T-cell (primary cell): ENCODE data around the gene CLECL1. TPM values are rescaled to one million over a fixed set of nuclear protein-coding genes. Genes with fewer than 3 reads are reported as not detected.

Source experiments
- ATAC-seq, 4 experiments: fragments of 200-7000 bp in 3 of 4; fragments of 150-1000 bp in 1 of 4; cut with Tn5 transposase; replicated peaks in 1 of 4; 1 replicate in 3 of 4; 2 replicates in 1 of 4; pipeline ENCODE4 v1.10.0; 2021; ENCODE audit warnings: moderate library complexity in 3 of 4, mild to moderate bottlenecking in 2 of 4, moderate number of reproducible peaks in 1 of 4
- CTCF ChIA-PET, 2 donors: fragments of 300-600 bp; sonication (Branson Sonifier 250); formaldehyde crosslinking; loops; one replicate each; lab custom pipeline; 2022; ENCODE audit warnings: antibody characterized with exemption in 2 of 2; lab: Charles Lee
- POLR2A ChIA-PET, 2 donors: fragments of 300-600 bp; sonication (Branson Sonifier 250); formaldehyde crosslinking; loops; one replicate each; lab custom pipeline; 2022; ENCODE audit warnings: antibody characterized with exemption in 2 of 2; lab: Charles Lee
- DNase-seq, 35 experiments: peaks; one replicate each; pipeline versions ENCODE4 v3.0.0 to v3.0.0-alpha.2; 2013 to 2023
- H3K27ac ChIP-seq: one replicate; pipeline ENCODE4 v1.5.1; 2013; ENCODE audit warnings: low read length
- H3K27me3 ChIP-seq, 2 experiments: replicated peaks in 1 of 2; 1 replicate in 1 of 2; 2 replicates in 1 of 2; pipeline versions ENCODE4 v1.6.1 to v1.7.0; 2013; ENCODE audit warnings: low read length in 1 of 2, mixed read lengths in 1 of 2; ENCODE audit not compliant: control insufficient read depth in 2 of 2, insufficient read depth in 2 of 2; ENCODE audit errors: extremely low read depth in 1 of 2
- H3K36me3 ChIP-seq, 2 donors: 1 replicate in 1 of 2; 2 replicates in 1 of 2; pipeline versions ENCODE4 v1.6.1 to v1.7.0; 2013; ENCODE audit warnings: low read length in 1 of 2; ENCODE audit not compliant: control insufficient read depth in 2 of 2, insufficient read depth in 1 of 2; ENCODE audit errors: extremely low read depth in 1 of 2
- H3K4me1 ChIP-seq, 2 experiments: 1 replicate in 1 of 2; 2 replicates in 1 of 2; pipeline versions ENCODE4 v1.6.1 to v1.7.0; 2013; ENCODE audit warnings: low read length in 2 of 2, mixed read lengths in 1 of 2; ENCODE audit not compliant: insufficient read depth in 2 of 2, control insufficient read depth in 1 of 2; ENCODE audit errors: extremely low read depth in 1 of 2
- H3K4me3 ChIP-seq, 2 donors: 1 replicate in 1 of 2; 2 replicates in 1 of 2; pipeline versions ENCODE4 v1.5.1 to v1.7.0; 2013; ENCODE audit warnings: mild to moderate bottlenecking in 2 of 2, low read length in 1 of 2, moderate library complexity in 1 of 2; ENCODE audit not compliant: control insufficient read depth in 1 of 2; ENCODE audit errors: extremely low read depth in 1 of 2
- H3K9me3 ChIP-seq: 2 replicates; pipeline ENCODE4 v1.7.0; 2013
- H3K27ac Mint-ChIP-seq, 2 donors: one replicate each; pipeline ENCODE4 v1.8.0; 2020 to 2021; ENCODE audit warnings: mild to moderate bottlenecking in 2 of 2, mixed read lengths in 2 of 2
- H3K27me3 Mint-ChIP-seq, 2 donors: one replicate each; pipeline ENCODE4 v1.8.0; 2021 to 2022; ENCODE audit warnings: mixed read lengths in 2 of 2
- H3K36me3 Mint-ChIP-seq: one replicate; pipeline ENCODE4 v1.8.0; 2021; ENCODE audit warnings: mixed read lengths
- H3K4me1 Mint-ChIP-seq, 3 donors: one replicate each; pipeline ENCODE4 v1.8.0; 2020 to 2022; ENCODE audit warnings: mixed read lengths in 3 of 3, mild to moderate bottlenecking in 1 of 3
- H3K4me3 Mint-ChIP-seq, 3 donors: one replicate each; pipeline ENCODE4 v1.8.0; 2020 to 2022; ENCODE audit warnings: mild to moderate bottlenecking in 3 of 3, mixed read lengths in 3 of 3, moderate library complexity in 3 of 3
- H3K9me3 Mint-ChIP-seq, 3 donors: one replicate each; pipeline ENCODE4 v1.8.0; 2020 to 2022; ENCODE audit warnings: mixed read lengths in 3 of 3
- WGBS: methylation state at CpG from one replicate; pipeline ENCODE4 v1.1.5; 2013; ENCODE audit warnings: missing lambda C conversion rate; ENCODE audit not compliant: insufficient coverage; 5-methylcytosine and 5-hydroxymethylcytosine counted together
- total RNA-seq, 35 experiments: library from RNA in 6 of 35; stranded (reverse) in 6 of 35; fragments of 120-200 nt in 1 of 35; gene quantifications; one replicate each; pipeline versions ENCODE4 v1.2.1 to v1.2.4 and lab custom pipeline; 2013 to 2026

CLECL1 gene
- total RNA-seq, 5 donors from 2014 or later (not counting 1 experiment from before 2014, with no cell fraction given): 1.1 to 4.4 (median 2.9) TPM

DNA sequence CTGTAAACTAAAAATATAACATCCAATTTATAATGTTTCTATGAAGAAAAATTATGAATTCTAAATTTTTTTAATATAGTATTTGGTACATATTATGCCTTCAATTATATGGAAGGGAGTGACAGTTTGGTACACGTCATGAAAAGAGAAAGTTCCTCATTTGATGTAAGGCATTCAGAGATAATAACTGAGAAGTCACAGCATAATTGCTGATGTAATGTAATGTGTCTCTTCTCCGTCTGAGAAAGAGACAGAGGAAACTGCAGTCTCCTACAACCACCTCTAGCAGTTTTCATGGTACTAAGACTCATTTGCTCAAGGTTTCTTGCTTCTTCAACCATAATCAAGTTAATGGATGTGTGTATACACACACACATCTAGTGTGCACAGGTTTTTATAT, 30.1 kb upstream of the CLECL1 start:
- Histone ChIP-seq H3K4me1 (peaks cover 24 to 40% of the 10 kb centered on the region in 2 experiments), H3K36me3 (no peaks in the 10 kb centered on the region), H3K27ac (peak overlapping the region; percentile 15), H3K9me3 (no peaks in the 10 kb centered on the region), H3K4me3 (no peak overlapping the region), H3K27me3 (no peaks in the 10 kb centered on the region)
- peak in 1 of 35 experiments; percentile 57 for DNase-seq
- H3K4me1 Mint-ChIP-seq: peaks cover 46 to 58% (median 52%) of the 10 kb centered on the region in 3 donors
- H3K36me3 Mint-ChIP-seq: peaks cover 8% of the 10 kb centered on the region
- ChIA-PET CTCF (interaction anchor here (0.6 to 6.5 kb wide), 4 partner anchors 11 to 372 kb away, joined by 3 to 101 read pairs (median 30); no protein-coding TSS in a partner anchor), POLR2A (interaction anchor here in 1 of 2 donors (0.9 to 4.1 kb wide), 2 partner anchors 12 to 37 kb away, joined by 3 to 112 read pairs; no protein-coding TSS in a partner anchor)
- ATAC-seq: no peak
- peaks cover 0 to 3% (median 0%) of the 10 kb centered on the region in 3 donors for H3K9me3 Mint-ChIP-seq
- no CpG with 5 or more reads among the region's 2 CpGs for WGBS
- H3K27me3 Mint-ChIP-seq: no peaks in the 10 kb centered on the region
- H3K27ac Mint-ChIP-seq: no peak overlapping the region
- H3K4me3 Mint-ChIP-seq: no peak overlapping the region

DNA sequence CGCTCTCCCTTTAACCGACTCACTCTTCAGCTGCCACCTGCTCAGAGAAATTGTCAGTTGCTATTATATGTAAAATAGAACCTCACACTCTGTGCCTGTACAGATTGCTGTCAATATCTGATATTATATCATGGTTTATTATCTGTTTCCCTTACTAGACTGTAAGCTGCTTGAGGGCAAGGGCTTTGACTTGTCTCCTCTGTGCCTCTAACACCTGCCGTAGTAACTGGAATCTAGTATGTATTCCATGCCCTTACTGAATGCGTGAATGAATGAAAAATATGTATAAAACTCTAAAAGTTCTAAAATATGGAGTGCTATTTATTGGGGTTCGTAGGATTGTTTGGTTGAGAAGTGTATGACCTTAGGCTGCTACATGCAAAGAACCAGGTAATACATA, 29.5 kb upstream of the CLECL1 start:
- Histone ChIP-seq H3K9me3 (no peaks in the 10 kb centered on the region), H3K27ac (peak overlapping the region; percentile 98), H3K27me3 (no peaks in the 10 kb centered on the region), H3K4me1 (peaks cover 24 to 42% of the 10 kb centered on the region in 2 experiments), H3K4me3 (no peak overlapping the region), H3K36me3 (no peaks in the 10 kb centered on the region)
- H3K36me3 Mint-ChIP-seq: peaks cover 13% of the 10 kb centered on the region
- no peaks in the 10 kb centered on the region for H3K27me3 Mint-ChIP-seq
- POLR2A ChIA-PET: interaction anchor here (0.6 to 4.1 kb wide), 8 partner anchors 11 to 114 kb away, joined by 3 to 112 read pairs (median 4); partner anchors contain the start of gene CLEC2D (in 1 of the 2)
- H3K9me3 Mint-ChIP-seq: peaks cover 0 to 3% (median 0%) of the 10 kb centered on the region in 3 donors
- H3K4me1 Mint-ChIP-seq: peaks cover 46 to 60% (median 54%) of the 10 kb centered on the region in 3 donors
- no peak for ATAC-seq
- H3K4me3 Mint-ChIP-seq: peak overlapping the region; percentile 21 to 93 (median 35)
- CTCF ChIA-PET: interaction anchor here (0.6 to 6.5 kb wide), 6 partner anchors 10 to 372 kb away, joined by 3 to 101 read pairs (median 22); no protein-coding TSS in a partner anchor
- no peak for DNase-seq
- WGBS: 94% methylated on average over 3 of the region's 5 CpGs
- H3K27ac Mint-ChIP-seq: peak overlapping the region; percentile 97 to 99

DNA sequence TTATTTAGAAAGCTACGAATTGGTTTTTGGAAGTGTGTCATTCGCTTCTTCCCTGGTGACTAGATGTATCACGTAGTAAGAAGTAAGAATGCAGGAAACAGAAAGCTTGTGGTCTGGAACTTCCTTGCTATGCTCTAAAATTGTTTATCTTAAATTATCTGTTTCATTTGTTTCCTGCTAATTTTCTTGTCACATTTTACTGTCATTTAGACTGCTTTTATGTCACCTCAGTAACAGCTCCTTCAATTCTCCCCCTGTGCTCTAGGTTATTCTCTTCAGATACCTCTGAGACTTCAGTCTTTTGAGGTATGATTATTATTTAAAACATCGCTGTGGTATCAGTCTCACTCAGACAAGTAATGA, 28.5 kb upstream of the CLECL1 start:
- Mint-ChIP-seq H3K4me1 (peaks cover 50 to 64% (median 57%) of the 10 kb centered on the region in 3 donors), H3K9me3 (peaks cover 0 to 3% (median 0%) of the 10 kb centered on the region in 3 donors), H3K36me3 (peaks cover 16% of the 10 kb centered on the region), H3K4me3 (peak overlapping the region; percentile 87 to 97 (median 93)), H3K27ac (peak overlapping the region; percentile 97 to 99), H3K27me3 (no peaks in the 10 kb centered on the region)
- peak overlapping the region; percentile 98 for H3K27ac ChIP-seq
- no peaks in the 10 kb centered on the region for H3K36me3 ChIP-seq
- WGBS: no CpG with 5 or more reads among the region's 4 CpGs
- H3K9me3 ChIP-seq: no peaks in the 10 kb centered on the region
- ATAC-seq: peak; percentile 41 to 47 (median 44)
- H3K27me3 ChIP-seq: no peaks in the 10 kb centered on the region
- DNase-seq: peak in 7 of 35 experiments; percentile 29 to 83 (median 45)
- ChIA-PET POLR2A (interaction anchor here (0.6 to 4.1 kb wide), 30 partner anchors 8 to 1825 kb away, joined by 3 to 112 read pairs (median 7); partner anchors contain the start of genes CLEC2D (in 2 of the 2), CLEC2B (in 1 of the 2), GABARAPL1 (in 1 of the 2) and SLC2A3 (in 1 of the 2)), CTCF (interaction anchor here (0.8 to 8.4 kb wide), 13 partner anchors 9 to 113 kb away, joined by 3 to 101 read pairs (median 8); no protein-coding TSS in a partner anchor)
- H3K4me1 ChIP-seq: peaks cover 29 to 49% of the 10 kb centered on the region in 2 experiments
- peak overlapping the region; percentile 63 to 95 for H3K4me3 ChIP-seq

DNA sequence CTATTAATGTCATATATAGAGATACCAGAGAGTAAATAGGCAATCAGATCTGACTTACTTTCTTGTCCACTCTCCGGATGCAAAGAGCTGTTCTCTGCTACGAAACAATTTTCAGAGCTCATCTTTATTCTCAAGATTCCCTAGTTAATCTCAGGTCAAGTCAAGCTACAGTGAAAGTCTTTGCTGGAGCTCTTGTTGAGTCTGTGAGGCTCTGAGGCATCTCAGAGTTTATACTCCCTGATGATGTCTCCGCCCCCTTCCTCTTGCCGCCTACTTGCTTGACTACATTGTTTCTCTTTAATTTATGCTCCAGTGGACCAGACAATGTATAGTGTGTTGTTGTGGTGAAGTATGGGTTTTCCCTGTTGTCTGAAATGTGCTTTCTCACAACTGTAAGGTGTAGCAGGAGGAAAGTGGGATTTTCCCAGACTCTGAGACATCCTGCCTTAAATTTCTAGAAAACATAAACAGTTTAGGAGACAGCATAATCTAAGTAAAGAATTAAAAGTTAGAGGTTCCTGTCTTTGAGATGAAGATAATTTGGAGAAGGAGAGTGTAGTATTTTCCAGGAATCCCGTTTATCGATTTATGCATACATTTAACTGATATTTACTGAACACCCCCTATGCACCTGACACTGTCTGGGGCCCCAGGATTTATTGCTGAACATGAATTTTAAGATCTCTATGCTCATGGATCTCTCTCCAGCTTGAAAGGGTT, 28.0 kb upstream of the CLECL1 start, which contains the start of gene CD69:
Gene CD69 (minus strand): TSS at position 203 of the 720 bp plus-strand sequence. CDS start 81 bp downstream, at position 122.
- peak; percentile 56 to 63 (median 62) for ATAC-seq
- H3K9me3 Mint-ChIP-seq: peaks cover 0 to 3% (median 0%) of the 10 kb centered on the region in 3 donors
- no CpG with 5 or more reads among the region's 6 CpGs for WGBS
- no peaks in the 10 kb centered on the region for H3K27me3 ChIP-seq
- peak within 1 kb of the TSS; percentile 63 to 95 for H3K4me3 ChIP-seq
- peaks cover 0 to 4% of the 10 kb centered on the region in 2 donors for H3K36me3 ChIP-seq
- peak within 1 kb of the TSS; percentile 98 for H3K27ac ChIP-seq
- H3K4me1 ChIP-seq: peaks cover 32 to 50% of the 10 kb centered on the region in 2 experiments
- ChIA-PET CTCF (interaction anchor here (0.6 to 8.4 kb wide), 16 partner anchors 9 to 113 kb away, joined by 3 to 101 read pairs (median 6); no protein-coding TSS in a partner anchor), POLR2A (interaction anchor here (0.6 to 4.1 kb wide), 44 partner anchors 8 to 1842 kb away, joined by 3 to 112 read pairs (median 5); partner anchors contain the start of genes CLEC2B (in 1 of the 2), CLEC2D (in 1 of the 2), GABARAPL1 (in 1 of the 2) and SLC2A3 (in 1 of the 2))
- H3K4me3 Mint-ChIP-seq: peak within 1 kb of the TSS; percentile 87 to 97 (median 93)
- peaks cover 21% of the 10 kb centered on the region for H3K36me3 Mint-ChIP-seq
- no peaks in the 10 kb centered on the region for H3K27me3 Mint-ChIP-seq
- peaks cover 55 to 69% (median 62%) of the 10 kb centered on the region in 3 donors for H3K4me1 Mint-ChIP-seq
- no peaks in the 10 kb centered on the region for H3K9me3 ChIP-seq
- peak in 34 of 35 experiments; percentile 52 to 94 (median 85) for DNase-seq
- peak within 1 kb of the TSS; percentile 97 to 99 for H3K27ac Mint-ChIP-seq

DNA sequence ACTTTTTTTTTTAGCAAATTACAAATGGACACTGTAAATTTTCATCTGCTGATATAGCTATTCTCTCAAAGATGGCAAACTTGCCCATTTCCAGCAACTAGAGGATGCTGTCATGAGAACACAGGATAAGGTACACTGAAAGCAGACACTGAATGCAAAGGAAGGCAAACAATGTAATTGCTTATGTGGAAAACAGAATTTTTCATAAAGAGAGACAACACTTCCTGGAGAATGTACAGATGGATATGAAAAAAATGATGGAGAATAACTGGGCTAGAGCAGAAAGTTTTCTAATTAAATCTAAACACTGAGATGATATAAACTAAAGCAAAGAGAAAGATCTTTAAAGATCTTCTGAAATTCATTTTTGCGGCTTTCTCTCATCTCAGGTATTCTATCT, 27.2 kb upstream of the CLECL1 start:
- WGBS: no CpG with 5 or more reads among the region's 1 CpG
- Mint-ChIP-seq H3K4me3 (peak overlapping the region; percentile 87 to 97 (median 93)), H3K4me1 (peaks cover 57 to 72% (median 63%) of the 10 kb centered on the region in 3 donors), H3K27me3 (no peaks in the 10 kb centered on the region), H3K9me3 (peaks cover 0 to 3% (median 0%) of the 10 kb centered on the region in 3 donors), H3K36me3 (peaks cover 26% of the 10 kb centered on the region), H3K27ac (peak overlapping the region; percentile 97 to 99)
- Histone ChIP-seq H3K9me3 (no peaks in the 10 kb centered on the region), H3K27ac (peak overlapping the region; percentile 98), H3K36me3 (peaks cover 0 to 12% of the 10 kb centered on the region in 2 donors), H3K27me3 (no peaks in the 10 kb centered on the region), H3K4me1 (peaks cover 32 to 49% of the 10 kb centered on the region in 2 experiments), H3K4me3 (peak overlapping the region; percentile 63 to 95)
- POLR2A ChIA-PET: interaction anchor here (0.6 to 4.1 kb wide), 40 partner anchors 7 to 454 kb away, joined by 3 to 112 read pairs (median 5); partner anchors contain the start of genes CLEC2B (in 1 of the 2), CLEC2D (in 1 of the 2) and GABARAPL1 (in 1 of the 2)
- DNase-seq (peak in 1 of 35 experiments; percentile 55), ATAC-seq (no peak)
- CTCF ChIA-PET: interaction anchor here (0.9 to 8.4 kb wide), 10 partner anchors 8 to 112 kb away, joined by 3 to 101 read pairs (median 13); no protein-coding TSS in a partner anchor
